Neural crest cell (in vitro differentiated cells): ENCODE data around the gene PEAK3. TPM values are rescaled to one million over a fixed set of nuclear protein-coding genes. Genes with fewer than 3 reads are reported as not detected.

ENCODE experiments used
- DNase-seq: peaks from one replicate; pipeline ENCODE4 v3.0.0; 2021; ENCODE audit warnings: low read depth, mixed read lengths, low spot score
- H3K27ac Mint-ChIP-seq: one replicate; pipeline ENCODE4 v1.8.0; 2021; ENCODE audit warnings: mild to moderate bottlenecking, mixed read lengths; ENCODE audit not compliant: unreplicated experiment
- H3K27me3 Mint-ChIP-seq: 2 replicates; pipeline ENCODE4 v1.8.0; 2021; ENCODE audit warnings: low read depth, mild to moderate bottlenecking, mixed read lengths
- H3K36me3 Mint-ChIP-seq: 2 replicates; pipeline ENCODE4 v1.8.0; 2021; ENCODE audit warnings: low read depth, mild to moderate bottlenecking, mixed read lengths
- H3K4me1 Mint-ChIP-seq: 2 replicates; pipeline ENCODE4 v1.8.0; 2021; ENCODE audit warnings: mixed read lengths
- H3K4me3 Mint-ChIP-seq: one replicate; pipeline ENCODE4 v1.8.0; 2021; ENCODE audit warnings: mild to moderate bottlenecking, mixed read lengths
- H3K9me3 Mint-ChIP-seq: 2 replicates; pipeline ENCODE4 v1.8.0; 2021; ENCODE audit warnings: mixed read lengths
- total RNA-seq: library from RNA; stranded (reverse); gene quantifications from 2 replicates; pipeline ENCODE4 v1.2.1, GENCODE V29; 2021
- TF ChIP-seq, protein P1 (sequence below): fragments of 200-600 bp; sonication (generic); conservative IDR thresholded peaks from 2 replicates; pipeline ENCODE4 v1.5.0; 2021; ENCODE audit warnings: antibody characterized with exemption, mild to moderate bottlenecking

The PEAK3 gene
- total RNA-seq, 1 donor from 2014 or later, result not detected

DNA sequence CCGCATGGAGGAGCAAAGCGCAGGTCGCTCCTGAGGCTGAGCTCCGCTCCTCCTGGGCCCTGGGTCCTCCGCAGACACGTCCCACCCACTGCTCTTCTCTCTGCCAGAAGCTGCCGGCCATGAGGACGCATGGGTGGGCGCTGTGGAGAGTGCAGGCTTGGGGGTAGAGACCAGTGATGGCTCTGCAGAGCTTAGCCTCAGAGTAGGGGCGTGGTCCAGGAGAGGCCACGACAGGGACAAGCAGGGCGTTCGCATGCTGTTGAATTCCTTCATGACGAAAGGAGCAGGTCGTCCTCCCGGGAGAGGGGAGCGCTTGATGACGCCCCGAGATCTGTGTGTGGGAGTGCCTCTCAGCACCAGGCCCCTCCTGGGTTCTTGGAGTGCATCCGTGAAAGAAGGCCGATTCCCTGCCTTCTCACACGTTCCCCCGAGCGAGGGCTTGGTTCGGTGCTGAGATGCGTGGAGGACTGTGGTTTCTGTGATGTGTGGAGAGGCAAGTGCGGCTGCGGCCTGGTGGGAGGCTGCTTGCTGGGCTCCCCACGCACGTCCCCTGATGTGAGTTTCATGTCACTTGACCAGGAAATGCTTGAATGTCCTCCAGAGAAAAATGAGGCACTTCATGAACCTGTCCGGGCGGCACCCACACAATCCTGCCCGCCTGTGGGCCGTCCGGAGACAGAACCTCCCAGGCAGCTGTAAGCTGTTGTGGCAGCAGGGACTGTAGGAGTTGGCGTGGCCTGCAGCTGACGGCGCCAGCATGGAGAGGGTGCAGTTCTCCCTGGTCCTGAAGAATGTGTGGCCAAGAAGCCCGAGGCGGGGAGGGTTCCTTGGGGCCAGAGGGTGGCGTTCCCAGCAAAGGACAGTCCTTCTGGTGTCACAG, 40.9 kb downstream of the PEAK3 start:
- TF ChIP-seq, protein P1, sequence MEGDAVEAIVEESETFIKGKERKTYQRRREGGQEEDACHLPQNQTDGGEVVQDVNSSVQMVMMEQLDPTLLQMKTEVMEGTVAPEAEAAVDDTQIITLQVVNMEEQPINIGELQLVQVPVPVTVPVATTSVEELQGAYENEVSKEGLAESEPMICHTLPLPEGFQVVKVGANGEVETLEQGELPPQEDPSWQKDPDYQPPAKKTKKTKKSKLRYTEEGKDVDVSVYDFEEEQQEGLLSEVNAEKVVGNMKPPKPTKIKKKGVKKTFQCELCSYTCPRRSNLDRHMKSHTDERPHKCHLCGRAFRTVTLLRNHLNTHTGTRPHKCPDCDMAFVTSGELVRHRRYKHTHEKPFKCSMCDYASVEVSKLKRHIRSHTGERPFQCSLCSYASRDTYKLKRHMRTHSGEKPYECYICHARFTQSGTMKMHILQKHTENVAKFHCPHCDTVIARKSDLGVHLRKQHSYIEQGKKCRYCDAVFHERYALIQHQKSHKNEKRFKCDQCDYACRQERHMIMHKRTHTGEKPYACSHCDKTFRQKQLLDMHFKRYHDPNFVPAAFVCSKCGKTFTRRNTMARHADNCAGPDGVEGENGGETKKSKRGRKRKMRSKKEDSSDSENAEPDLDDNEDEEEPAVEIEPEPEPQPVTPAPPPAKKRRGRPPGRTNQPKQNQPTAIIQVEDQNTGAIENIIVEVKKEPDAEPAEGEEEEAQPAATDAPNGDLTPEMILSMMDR, result no peak
- Mint-ChIP-seq H3K9me3 (no peaks in the 10 kb centered on the region), H3K36me3 (peaks cover 13% of the 10 kb centered on the region), H3K4me1 (peaks cover 60% of the 10 kb centered on the region), H3K27ac (peak overlapping the region; percentile 67), H3K4me3 (peak overlapping the region; percentile 97), H3K27me3 (peaks cover 3% of the 10 kb centered on the region)
- no peak for DNase-seq

DNA sequence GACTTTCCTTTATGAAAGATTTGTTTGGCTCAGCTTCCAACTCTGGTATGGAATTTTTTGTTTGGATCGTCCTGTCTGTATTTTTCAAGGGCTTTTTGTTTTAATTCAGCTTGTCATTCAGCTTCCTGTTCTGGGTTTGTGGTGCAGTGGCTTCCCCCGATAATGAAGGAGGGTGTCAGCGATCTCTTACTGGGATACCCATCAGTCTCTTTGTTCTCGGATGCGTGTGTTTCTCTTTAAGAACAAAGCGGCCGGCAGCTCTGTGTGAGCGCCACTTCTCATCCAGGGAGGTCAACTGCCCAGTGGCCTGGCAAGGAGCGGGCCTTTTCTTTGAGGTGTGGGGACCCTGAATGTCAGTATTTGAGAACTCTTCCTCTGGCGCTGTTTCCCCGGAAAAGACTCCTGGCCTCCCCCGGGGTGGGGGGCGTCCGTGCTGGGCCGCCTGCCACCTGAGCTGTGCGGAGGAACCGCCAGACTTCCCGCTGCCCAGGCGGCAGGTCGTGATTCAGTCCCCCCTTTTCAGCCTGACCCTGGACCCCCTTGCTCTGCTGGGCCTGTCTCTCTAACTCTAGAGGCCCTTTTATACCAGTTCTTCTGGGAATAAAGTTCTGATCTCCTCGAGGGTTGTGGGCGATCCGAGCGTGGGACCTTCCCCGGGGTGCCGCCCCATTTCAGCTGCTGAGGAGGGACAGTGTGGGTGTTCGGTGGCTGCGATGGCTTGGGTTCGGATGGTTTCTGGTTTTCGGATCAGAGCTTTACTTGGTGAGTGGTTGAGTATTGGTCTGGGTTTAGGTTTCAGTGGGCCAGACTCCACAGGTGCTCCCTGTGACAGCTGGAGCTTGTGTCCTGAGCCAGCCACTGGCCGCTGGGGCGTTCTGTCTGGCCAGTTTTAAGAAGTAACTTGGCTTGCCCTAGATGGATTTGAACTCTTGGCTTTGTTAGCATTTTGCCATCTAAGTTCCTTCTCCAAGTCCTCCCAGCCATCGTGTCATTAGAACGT, 41.9 kb downstream of the PEAK3 start:
- Mint-ChIP-seq H3K4me1 (peaks cover 64% of the 10 kb centered on the region), H3K9me3 (no peaks in the 10 kb centered on the region), H3K27me3 (peaks cover 6% of the 10 kb centered on the region), H3K36me3 (peaks cover 16% of the 10 kb centered on the region), H3K4me3 (peak overlapping the region; percentile 97), H3K27ac (peak overlapping the region; percentile 97)
- no peak for DNase-seq
- TF ChIP-seq, protein P1, result no peak

DNA sequence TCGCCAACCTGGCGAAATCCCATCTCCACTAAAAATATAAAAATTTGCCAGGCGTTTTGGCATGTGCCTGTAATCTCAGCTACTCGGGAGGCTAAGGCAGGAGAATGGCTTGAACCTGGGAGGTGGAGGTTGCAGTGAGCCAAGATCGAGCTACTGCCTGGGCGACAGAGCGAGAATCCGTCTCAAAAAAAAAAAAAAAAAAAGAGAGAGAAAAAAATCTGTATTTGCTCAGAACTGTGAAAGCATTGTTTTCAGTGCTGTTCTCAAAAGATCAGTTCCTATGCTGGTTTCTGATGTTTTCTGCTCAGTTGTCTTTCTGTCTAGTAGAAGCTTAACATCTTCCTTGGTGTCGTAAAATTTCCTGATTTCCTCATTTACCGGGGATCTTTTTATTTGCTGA, 42.8 kb downstream of the PEAK3 start:
- Mint-ChIP-seq H3K27ac (peak overlapping the region; percentile 96), H3K4me3 (peak overlapping the region; percentile 97), H3K4me1 (peaks cover 69% of the 10 kb centered on the region), H3K9me3 (no peaks in the 10 kb centered on the region), H3K27me3 (peaks cover 6% of the 10 kb centered on the region), H3K36me3 (peaks cover 13% of the 10 kb centered on the region)
- no peak for DNase-seq
- TF ChIP-seq, protein P1, result no peak

DNA sequence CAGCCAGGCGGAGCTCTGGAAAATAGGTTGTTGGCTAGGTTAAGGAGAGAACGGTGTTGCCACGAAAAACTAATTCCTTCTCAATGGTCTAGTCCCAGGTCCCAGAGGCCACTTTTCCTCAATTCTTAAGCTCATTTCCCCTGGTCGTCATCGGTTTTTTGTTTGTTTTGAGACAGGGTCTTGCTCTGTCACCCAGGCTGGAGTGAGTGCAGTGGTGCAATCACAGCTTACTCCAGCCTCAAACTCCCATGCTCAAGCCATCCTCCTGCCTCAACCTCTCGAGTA, 44.2 kb downstream of the PEAK3 start:
- no peaks in the 10 kb centered on the region for H3K9me3 Mint-ChIP-seq
- peak overlapping the region; percentile 98 for H3K27ac Mint-ChIP-seq
- no peak for DNase-seq
- H3K4me3 Mint-ChIP-seq, result peak overlapping the region; percentile 97
- peaks cover 13% of the 10 kb centered on the region for H3K36me3 Mint-ChIP-seq
- TF ChIP-seq, protein P1, result no peak
- peaks cover 6% of the 10 kb centered on the region for H3K27me3 Mint-ChIP-seq
- H3K4me1 Mint-ChIP-seq, result peaks cover 70% of the 10 kb centered on the region

DNA sequence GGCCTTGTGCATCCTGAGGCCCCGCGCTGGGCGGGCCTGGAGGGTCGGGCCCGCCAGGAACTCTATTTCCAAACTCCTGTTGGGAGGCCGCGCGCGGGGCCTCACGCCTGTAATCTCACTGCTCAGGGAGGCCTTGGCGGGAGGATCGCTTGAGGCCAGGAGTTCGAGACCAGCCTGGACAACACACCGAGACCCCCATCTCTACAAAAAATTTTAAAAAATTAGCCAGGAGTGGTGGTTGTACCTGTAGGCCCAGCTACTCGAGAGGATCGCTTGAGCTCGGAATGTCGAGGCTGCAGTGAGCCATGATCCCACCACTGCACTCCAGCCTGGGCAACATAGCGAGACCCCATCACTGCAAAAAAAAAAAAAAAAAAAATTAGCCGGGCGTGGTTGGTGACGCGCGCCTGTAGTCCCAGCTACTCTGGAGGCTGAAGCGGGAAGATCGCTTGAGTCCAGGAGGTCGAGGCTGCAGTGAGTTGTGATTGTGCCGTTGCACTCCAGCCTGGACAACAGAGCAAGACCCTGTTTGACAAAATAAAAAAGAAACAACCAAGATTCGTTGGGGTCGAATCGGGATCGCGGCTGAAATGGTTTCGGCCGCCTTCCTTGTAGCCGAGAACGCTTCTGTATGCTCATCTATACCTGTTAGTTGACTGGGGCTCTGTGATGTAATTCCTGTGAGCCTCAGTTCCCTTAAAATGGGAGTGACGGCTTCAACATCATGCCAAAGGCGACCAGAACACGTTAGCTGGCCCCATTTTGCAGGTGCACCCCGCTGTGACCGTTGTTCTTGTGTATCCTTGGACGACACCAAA, 44.7 kb downstream of the PEAK3 start:
- Mint-ChIP-seq H3K4me1 (peaks cover 65% of the 10 kb centered on the region), H3K9me3 (no peaks in the 10 kb centered on the region), H3K27ac (peak overlapping the region; percentile 98), H3K36me3 (peaks cover 13% of the 10 kb centered on the region), H3K27me3 (peaks cover 11% of the 10 kb centered on the region), H3K4me3 (peak overlapping the region; percentile 97)
- TF ChIP-seq, protein P1, result no peak
- DNase-seq, result no peak
